HepG2 (cell line): Measurements from ENCODE around the gene AUNIP. TPM values are rescaled to one million over a fixed set of nuclear protein-coding genes. Genes with fewer than 3 reads are reported as not detected.

ENCODE experiments used
- ATAC-seq: fragments of 200-7000 bp; cut with Tn5 transposase; 3 replicates; pipeline ENCODE4 v1.9.1; 2020; ENCODE audit warnings: mild to moderate bottlenecking, moderate library complexity
- BruUV-seq: library from RNA; stranded (reverse); fragments of 400-500 nt; replicated peaks from 2 replicates; lab custom pipeline; 2021; lab: Mats Ljungman, UMichigan
- CTCF ChIA-PET: fragments of 300-600 bp; formaldehyde crosslinking; extraction: SDS; loops from one replicate; lab custom pipeline; 2021; ENCODE audit warnings: low total read pairs, inconsistent platforms, low intra/inter-chr PET ratio; lab: Yijun Ruan, JAX
- POLR2A ChIA-PET: fragments of 350-600 bp; sonication (Branson Sonifier 250); formaldehyde crosslinking; loops from one replicate; lab custom pipeline; 2020; ENCODE audit warnings: antibody characterized with exemption, inconsistent platforms; lab: Yijun Ruan, JAX
- DNase-seq: peaks from one replicate; pipeline ENCODE4 v3.0.0-alpha.2; 2015; ENCODE audit warnings: low spot score
- FAIRE-seq: peaks from 3 replicates; lab custom pipeline; 2011; peaks lifted over from hg19 to GRCh38; lab: Jason Lieb, UNC
- H2AFZ ChIP-seq: one replicate; pipeline ENCODE4 v1.6.1; 2011; ENCODE audit warnings: low read length, inconsistent platforms
- H3K27ac ChIP-seq: fragments of 300-600 bp; 3 replicates; pipeline ENCODE4 v1.8.0; 2011; ENCODE audit warnings: mixed run types, mild to moderate bottlenecking, mixed read lengths, low read length, inconsistent platforms; ENCODE audit not compliant: insufficient read depth; ENCODE audit errors: extremely low read length
- H3K27me3 ChIP-seq, 2 experiments: fragments of 200-600 bp in 1 of 2; 2 replicates in 1 of 2; 3 replicates in 1 of 2; pipeline versions ENCODE4 v1.6.0 to v1.8.0; 2011; ENCODE audit warnings: low read length in 2 of 2, mild to moderate bottlenecking in 2 of 2, moderate library complexity in 2 of 2, inconsistent platforms in 1 of 2; ENCODE audit not compliant: insufficient read depth in 2 of 2, control insufficient read depth in 1 of 2
- H3K36me3 ChIP-seq, 2 experiments: fragments of 200-600 bp in 1 of 2; replicated peaks in 1 of 2; 2 replicates in 1 of 2; 3 replicates in 1 of 2; pipeline versions ENCODE4 v1.5.1 to v1.8.0; 2011; ENCODE audit warnings: low read length in 2 of 2, inconsistent platforms in 1 of 2; ENCODE audit not compliant: insufficient read depth in 2 of 2, control insufficient read depth in 1 of 2
- H3K4me1 ChIP-seq: 2 replicates; pipeline ENCODE4 v1.5.1; 2012; ENCODE audit warnings: low read length, inconsistent platforms; ENCODE audit not compliant: insufficient read depth
- H3K4me2 ChIP-seq: 2 replicates; pipeline ENCODE4 v1.6.0; 2011; ENCODE audit warnings: low read depth, low read length, inconsistent platforms
- H3K4me3 ChIP-seq, 3 experiments: fragments of 200-600 bp in 1 of 3; sonication (generic), shearing (Covaris generic) in 1 of 3; replicated peaks in 1 of 3; 2 replicates each; pipeline ENCODE4 v1.5.1; 2011 to 2016; ENCODE audit warnings: low read length in 3 of 3, inconsistent platforms in 2 of 3, low read depth in 2 of 3, mild to moderate bottlenecking in 2 of 3, control low read depth in 1 of 3, mixed read lengths in 1 of 3; ENCODE audit not compliant: insufficient read depth in 1 of 3
- H3K79me2 ChIP-seq: one replicate; pipeline ENCODE4 v1.6.1; 2011; ENCODE audit warnings: low read length, inconsistent platforms; ENCODE audit not compliant: insufficient read depth
- H3K9ac ChIP-seq: 2 replicates; pipeline ENCODE4 v1.6.0; 2011; ENCODE audit warnings: mild to moderate bottlenecking, low read depth, low read length, inconsistent platforms; ENCODE audit not compliant: insufficient read depth
- H3K9me3 ChIP-seq: 2 replicates; pipeline ENCODE4 v1.5.1; 2012; ENCODE audit warnings: mild to moderate bottlenecking, low read length
- H4K20me1 ChIP-seq: 2 replicates; pipeline ENCODE4 v1.6.0; 2011; ENCODE audit warnings: inconsistent platforms, mild to moderate bottlenecking, low read length, moderate library complexity; ENCODE audit not compliant: insufficient read depth
- ADNP ChIP-seq: sonication (generic); formaldehyde crosslinking; IDR thresholded peaks from 2 replicates; pipeline ENCODE4 v1.4.0; 2020; ENCODE audit warnings: missing genetic modification reagents
- E2F2 ChIP-seq: sonication (generic); formaldehyde crosslinking; IDR thresholded peaks from 2 replicates; pipeline ENCODE4 v1.4.0; 2020; ENCODE audit warnings: missing genetic modification reagents, borderline replicate concordance
- ESRRA ChIP-seq: sonication (generic); formaldehyde crosslinking; IDR thresholded peaks from 2 replicates; pipeline ENCODE4 v1.5.1; 2020; ENCODE audit warnings: mild to moderate bottlenecking, low read depth, missing genetic modification reagents
- GATA4 ChIP-seq: sonication (generic); IDR thresholded peaks from 2 replicates; pipeline ENCODE4 v1.6.1; 2016; ENCODE audit warnings: antibody characterized with exemption, low read depth, borderline replicate concordance
- HCFC1 ChIP-seq: fragments of 150-350 bp; IDR thresholded peaks from 2 replicates; pipeline ENCODE4 v1.6.1; 2014; ENCODE audit warnings: low read depth, low read length
- HHEX ChIP-seq: IDR thresholded peaks from 2 replicates; pipeline ENCODE4 v1.6.1; 2016; ENCODE audit warnings: control low read depth
- PRPF4 ChIP-seq: fragments of 200-400 bp; formaldehyde crosslinking; IDR thresholded peaks from 2 replicates; pipeline ENCODE4 v1.6.1; 2016; ENCODE audit warnings: low read length, low read depth; ENCODE audit not compliant: poor library complexity, severe bottlenecking
- THAP11 ChIP-seq: IDR thresholded peaks from 2 replicates; pipeline ENCODE4 v1.6.1; 2016; ENCODE audit warnings: missing biosample characterization, missing genetic modification reagents
- YY1 ChIP-seq: IDR thresholded peaks from 2 replicates; pipeline ENCODE4 v1.6.1; 2011; ENCODE audit warnings: low read length, low read depth, moderate library complexity, mild to moderate bottlenecking; ENCODE audit not compliant: insufficient read depth, insufficient replicate concordance
- ZFX ChIP-seq: sonication (generic); formaldehyde crosslinking; IDR thresholded peaks from 2 replicates; pipeline ENCODE4 v1.4.0; 2020; ENCODE audit warnings: mild to moderate bottlenecking, low read depth, missing genetic modification reagents, moderate library complexity
- ZNF234 ChIP-seq: sonication (generic); formaldehyde crosslinking; conservative IDR thresholded peaks from 2 replicates; pipeline ENCODE4 v1.5.1; 2020; ENCODE audit warnings: mild to moderate bottlenecking, missing genetic modification reagents
- ZNF281 ChIP-seq: sonication (generic); formaldehyde crosslinking; IDR thresholded peaks from 2 replicates; pipeline ENCODE4 v1.4.0; 2020; ENCODE audit warnings: missing genetic modification reagents, borderline replicate concordance
- ZNF296 ChIP-seq: sonication (generic); formaldehyde crosslinking; conservative IDR thresholded peaks from 2 replicates; pipeline ENCODE4 v1.5.0; 2020; ENCODE audit warnings: mild to moderate bottlenecking, missing genetic modification reagents
- ZNF513 ChIP-seq: sonication (generic); formaldehyde crosslinking; conservative IDR thresholded peaks from 2 replicates; pipeline ENCODE4 v1.5.0; 2020; ENCODE audit warnings: missing genetic modification reagents
- ZNF644 ChIP-seq: IDR thresholded peaks from 2 replicates; pipeline ENCODE4 v1.6.1; 2016; ENCODE audit warnings: low read depth
- ZNF768 ChIP-seq: sonication (generic); formaldehyde crosslinking; IDR thresholded peaks from 2 replicates; pipeline ENCODE4 v1.4.0; 2020; ENCODE audit warnings: missing genetic modification reagents
- ZNF770 ChIP-seq: sonication (generic); formaldehyde crosslinking; IDR thresholded peaks from 2 replicates; pipeline ENCODE4 v1.5.0; 2020; ENCODE audit warnings: mild to moderate bottlenecking, missing genetic modification reagents
- ZSCAN29 ChIP-seq: sonication (generic); formaldehyde crosslinking; conservative IDR thresholded peaks from 2 replicates; pipeline ENCODE4 v1.4.0; 2020; ENCODE audit warnings: mild to moderate bottlenecking, missing genetic modification reagents
- WGBS: methylation state at CpG from one replicate; pipeline ENCODE4 v1.1.6; 2017; ENCODE audit warnings: low lambda C conversion rate; 5-methylcytosine and 5-hydroxymethylcytosine counted together
- in situ Hi-C: cut with HindIII; loops from 2 replicates; pipeline ENCODE4 v1.10.0; 2017; ENCODE audit warnings: low pct_unique_long_range_greater_than_20kb; ENCODE audit not compliant: extremely low pct_ligation_motif_present
- intact Hi-C: fragments of 100-400 bp; cut with micrococcal nuclease; formaldehyde crosslinking; loops from one replicate; pipeline ENCODE4 v1.10.0; 2022; ENCODE audit not compliant: unreplicated experiment
- polyA plus RNA-seq, 8 experiments: library from polyadenylated mRNA; depleted of rRNA in 3 of 8; stranded (reverse) in 7 of 8; unstranded in 1 of 8; fragments of >200 nt; fragmentation: Illumina TruSeq in 4 of 8; extraction: Trizol in 4 of 8; gene quantifications; 2 replicates each; pipeline versions ENCODE4 v1.2.1 to v1.2.3, GENCODE V29; 2011 to 2016; ENCODE audit warnings: low read depth in 4 of 8, missing spikeins in 1 of 8, mixed read lengths in 1 of 8; ENCODE audit not compliant: insufficient read depth in 1 of 8
- total RNA-seq, 5 experiments: library from RNA; depleted of rRNA; stranded (reverse); fragments of >200 nt; fragmentation: Illumina TruSeq; extraction: Trizol; gene quantifications; 2 replicates each; pipeline ENCODE4 v1.2.3, GENCODE V29; 2016; ENCODE audit warnings: low read depth in 1 of 5

The AUNIP gene
- total and polyA plus RNA-seq, 2 of the 13 experiments (the other 11 are each of a cell fraction or from before 2014, with no cell fraction given): 3.8 to 12.3 TPM

GRCh38 chr1:25909040-25909439 lies 49.8 kb upstream of the AUNIP start:
- ChIA-PET POLR2A (interaction anchor here (2.3 kb wide), 1 partner anchor 88 kb away, joined by 9 read pairs; the partner anchor contains the start of gene PAFAH2), CTCF (no interaction called here)
- Histone ChIP-seq H3K27me3 (peaks cover 0 to 3% of the 10 kb centered on the region in 2 experiments; a peak in 2 of 5 replicates), H3K79me2 (peaks cover 12% of the 10 kb centered on the region), H3K4me1 (peaks cover 36% of the 10 kb centered on the region), H3K9me3 (no peaks in the 10 kb centered on the region), H3K4me2 (peak overlapping the region; percentile 51), H2AFZ (no peak overlapping the region), H3K9ac (0 out of 2 replicates have a peak overlapping the region, but pooled peaks have one; percentile 10), H3K36me3 (no peaks in the 10 kb centered on the region), H3K4me3 (no peak overlapping the region; a peak in 2 of 6 replicates), H4K20me1 (peaks cover 4% of the 10 kb centered on the region; the same call in 1 of the 2 replicates), H3K27ac (no peak overlapping the region)
- peak; percentile 74 for DNase-seq
- BruUV-seq: no TSS peak
- FAIRE-seq: no peak
- WGBS: 0% methylated on average over 5 of the region's 10 CpGs
- intact Hi-C loops (no loop called here), in situ Hi-C loops (no loop called here)
- peak; percentile 45 for ATAC-seq
- TF ChIP-seq ZFX (0 out of 2 replicates have a peak, but pooled peaks have one; percentile 35), ZNF296 (no peak), PRPF4 (no peak), GATA4 (no peak), ZNF234 (CRISPR knock-in tag) (no peak), E2F2 (CRISPR knock-in tag) (no peak), HCFC1 (no peak), ZNF644 (CRISPR knock-in tag) (peak; percentile 52; the same call in 1 of the 2 replicates), ZNF768 (CRISPR knock-in tag) (no peak), ADNP (CRISPR knock-in tag) (no peak), ZNF281 (CRISPR knock-in tag) (no peak), ZNF513 (no peak), ZSCAN29 (CRISPR knock-in tag) (peak; percentile 100), ZNF770 (CRISPR knock-in tag) (no peak), THAP11 (CRISPR knock-in tag) (peak; percentile 28; the same call in 1 of the 2 replicates), ESRRA (no peak), YY1 (no peak), HHEX (CRISPR knock-in tag) (no peak)
